NCI-H460 (cell line): ENCODE measurements around the gene DLGAP1. TPM values are rescaled to one million over a fixed set of nuclear protein-coding genes. Genes with fewer than 3 reads are reported as not detected.

Source experiments
- DNase-seq: peaks from one replicate; pipeline ENCODE4 v3.0.0-alpha.2; 2016; ENCODE audit warnings: low read depth; ENCODE audit errors: extremely low read depth
- total RNA-seq: library from RNA; depleted of rRNA; stranded (reverse); fragments of >200 nt; shearing (Covaris generic); gene quantifications from 2 replicates; pipeline ENCODE4 v1.2.3, GENCODE V29; 2014

The DLGAP1 gene
- total RNA-seq, 1 experiment from 2014 or later: 1.8 TPM

- DNase-seq: no peak
These were observed 435.1 kb downstream of the DLGAP1 start for GRCh38 chr18:4020026-4020425.

- DNase-seq: peak; percentile 12
These were observed 437.6 kb downstream of the DLGAP1 start for GRCh38 chr18:4017480-4017879.

GRCh38 chr18:4016391-4017049 is 438.6 kb downstream of the DLGAP1 start:
- no peak for DNase-seq

- no peak for DNase-seq
These were observed 447.3 kb downstream of the DLGAP1 start for GRCh38 chr18:4007846-4008245.

GRCh38 chr18:4004183-4004829 is 450.8 kb downstream of the DLGAP1 start:
- DNase-seq: no peak

- peak; percentile 30 for DNase-seq
These were observed 456.3 kb downstream of the DLGAP1 start for GRCh38 chr18:3998698-3999333.

GRCh38 chr18:3995476-3996102 is 459.5 kb downstream of the DLGAP1 start:
- peak; percentile 55 for DNase-seq

GRCh38 chr18:3993941-3994687 is 461.0 kb downstream of the DLGAP1 start:
- DNase-seq: no peak

GRCh38 chr18:3985664-3986063 is 469.4 kb downstream of the DLGAP1 start:
- no peak for DNase-seq

- no peak for DNase-seq
These were observed 470.1 kb downstream of the DLGAP1 start for GRCh38 chr18:3985020-3985419.

GRCh38 chr18:3984163-3984757 is 470.8 kb downstream of the DLGAP1 start:
- no peak for DNase-seq

- DNase-seq: no peak
These were observed 471.6 kb downstream of the DLGAP1 start for GRCh38 chr18:3983351-3983969.

GRCh38 chr18:3982541-3982940 is 472.6 kb downstream of the DLGAP1 start:
- DNase-seq: no peak

GRCh38 chr18:3979024-3979423 is 476.1 kb downstream of the DLGAP1 start:
- no peak for DNase-seq

GRCh38 chr18:3973191-3973850 is 481.8 kb downstream of the DLGAP1 start:
- DNase-seq: no peak

GRCh38 chr18:3972291-3972930 is 482.7 kb downstream of the DLGAP1 start:
- DNase-seq: no peak

- DNase-seq: no peak
These were observed 484.2 kb downstream of the DLGAP1 start for GRCh38 chr18:3970929-3971328.

- no peak for DNase-seq
These were observed 487.5 kb downstream of the DLGAP1 start for GRCh38 chr18:3967359-3968180.
